ENCODE measurements around the gene GRIN2A.

- no peak for TF ChIP-seq CTCF (IDR thresholded peaks at IDR 0.05)
- no peak for TF ChIP-seq CBX2 (IDR thresholded peaks at IDR 0.05; ENCODE audit: borderline replicate concordance, low read depth)
- no peak for TF ChIP-seq NPAS2 (CRISPR knock-in tag; IDR thresholded peaks at IDR 0.05; ENCODE audit: borderline replicate concordance)
- TF ChIP-seq EP300 (IDR thresholded peaks at IDR 0.05): no peak
- TF ChIP-seq HOXB13 (CRISPR knock-in tag; IDR thresholded peaks at IDR 0.05; ENCODE audit: low read depth): no peak
- TF ChIP-seq POLR2A (IDR thresholded peaks at IDR 0.05; ENCODE audit: low read length): no peak
- no peak for TF ChIP-seq RFX5 (IDR thresholded peaks at IDR 0.05)
- no peak for TF ChIP-seq CHD2 (IDR thresholded peaks at IDR 0.05; ENCODE audit: low read length, partially characterized antibody)
- TF ChIP-seq CHD4 (IDR thresholded peaks at IDR 0.05; ENCODE audit: borderline replicate concordance): no peak
- no peak for TF ChIP-seq BCL3 (IDR thresholded peaks at IDR 0.05)
These were observed 98.9 kb downstream of the GRIN2A start for GRCh38 chr16:10083301-10083700.
